HUES6 (cell line): ENCODE data around the gene ADAM12.

Experiments used
- H3K27ac ChIP-seq: 2 replicates; pipeline ENCODE4 v1.7.0; 2013; ENCODE audit warnings: low read depth, mild to moderate bottlenecking, low read length, inconsistent platforms
- H3K27me3 ChIP-seq: 2 replicates; pipeline ENCODE4 v1.6.1; 2013; ENCODE audit warnings: low read length; ENCODE audit not compliant: control insufficient read depth, insufficient read depth
- H3K36me3 ChIP-seq: 2 replicates; pipeline ENCODE4 v1.6.1; 2013; ENCODE audit warnings: low read length; ENCODE audit not compliant: control insufficient read depth, insufficient read depth
- H3K4me1 ChIP-seq: 2 replicates; pipeline ENCODE4 v1.6.1; 2013; ENCODE audit warnings: low read length; ENCODE audit not compliant: control insufficient read depth, insufficient read depth
- H3K4me3 ChIP-seq: 2 replicates; pipeline ENCODE4 v1.5.1; 2013; ENCODE audit warnings: low read depth, low read length
- H3K9ac ChIP-seq: one replicate; pipeline ENCODE4 v1.6.1; 2013; ENCODE audit warnings: mild to moderate bottlenecking, low read length
- H3K9me3 ChIP-seq: 2 replicates; pipeline ENCODE4 v1.6.1; 2013; ENCODE audit warnings: low read depth, low read length; ENCODE audit not compliant: control insufficient read depth, insufficient read depth

Gene ADAM12

GRCh38 chr10:126133906-126134656 is 254.2 kb downstream of the ADAM12 start:
- Histone ChIP-seq H3K36me3 (no peaks in the 10 kb centered on the region), H3K4me3 (no peak overlapping the region), H3K27ac (no peak overlapping the region), H3K9me3 (peaks cover 5% of the 10 kb centered on the region; the same call in 1 of the 2 replicates), H3K4me1 (peaks cover 5% of the 10 kb centered on the region; the same call in 1 of the 2 replicates), H3K9ac (no peak overlapping the region), H3K27me3 (no peaks in the 10 kb centered on the region)

GRCh38 chr10:126133082-126133620 is 255.1 kb downstream of the ADAM12 start:
- H3K9me3 ChIP-seq: peaks cover 5% of the 10 kb centered on the region; the same call in 1 of the 2 replicates
- no peak overlapping the region for H3K4me3 ChIP-seq
- H3K4me1 ChIP-seq: peaks cover 5% of the 10 kb centered on the region; the same call in 1 of the 2 replicates
- H3K36me3 ChIP-seq: no peaks in the 10 kb centered on the region
- H3K27ac ChIP-seq: no peak overlapping the region
- H3K9ac ChIP-seq: no peak overlapping the region
- no peaks in the 10 kb centered on the region for H3K27me3 ChIP-seq

- no peaks in the 10 kb centered on the region for H3K27me3 ChIP-seq
- H3K9me3 ChIP-seq: peaks cover 5% of the 10 kb centered on the region; the same call in 1 of the 2 replicates
- H3K27ac ChIP-seq: no peak overlapping the region
- peaks cover 5% of the 10 kb centered on the region; the same call in 1 of the 2 replicates for H3K4me1 ChIP-seq
- no peaks in the 10 kb centered on the region for H3K36me3 ChIP-seq
- H3K9ac ChIP-seq: no peak overlapping the region
- H3K4me3 ChIP-seq: no peak overlapping the region
Observed at GRCh38 chr10:126131341-126131740, 256.9 kb downstream of the ADAM12 start.

- H3K27me3 ChIP-seq: no peaks in the 10 kb centered on the region
- H3K4me3 ChIP-seq: no peak overlapping the region
- H3K9ac ChIP-seq: no peak overlapping the region
- no peak overlapping the region for H3K27ac ChIP-seq
- peaks cover 5% of the 10 kb centered on the region; the same call in 1 of the 2 replicates for H3K9me3 ChIP-seq
- no peaks in the 10 kb centered on the region for H3K36me3 ChIP-seq
- H3K4me1 ChIP-seq: no peaks in the 10 kb centered on the region
Observed at GRCh38 chr10:126130271-126130710, 258.0 kb downstream of the ADAM12 start.

GRCh38 chr10:126129026-126129425 is 259.3 kb downstream of the ADAM12 start:
- no peak overlapping the region for H3K27ac ChIP-seq
- peaks cover 3% of the 10 kb centered on the region; the same call in 1 of the 2 replicates for H3K4me1 ChIP-seq
- no peaks in the 10 kb centered on the region for H3K36me3 ChIP-seq
- H3K9ac ChIP-seq: no peak overlapping the region
- H3K4me3 ChIP-seq: no peak overlapping the region
- peaks cover 5% of the 10 kb centered on the region; the same call in 1 of the 2 replicates for H3K9me3 ChIP-seq
- H3K27me3 ChIP-seq: no peaks in the 10 kb centered on the region

GRCh38 chr10:126128581-126128980 is 259.7 kb downstream of the ADAM12 start:
- no peaks in the 10 kb centered on the region for H3K36me3 ChIP-seq
- no peak overlapping the region for H3K9ac ChIP-seq
- no peak overlapping the region for H3K4me3 ChIP-seq
- H3K27ac ChIP-seq: no peak overlapping the region
- peaks cover 6% of the 10 kb centered on the region; the same call in 1 of the 2 replicates for H3K4me1 ChIP-seq
- peaks cover 3% of the 10 kb centered on the region; the same call in 1 of the 2 replicates for H3K9me3 ChIP-seq
- H3K27me3 ChIP-seq: no peaks in the 10 kb centered on the region

- Histone ChIP-seq H3K4me3 (no peak overlapping the region), H3K9me3 (no peaks in the 10 kb centered on the region), H3K9ac (no peak overlapping the region), H3K27ac (no peak overlapping the region), H3K4me1 (peaks cover 14% of the 10 kb centered on the region), H3K27me3 (no peaks in the 10 kb centered on the region), H3K36me3 (no peaks in the 10 kb centered on the region)
Observed at GRCh38 chr10:126127481-126128029, 260.7 kb downstream of the ADAM12 start.

GRCh38 chr10:126126866-126127265 is 261.4 kb downstream of the ADAM12 start:
- H3K27me3 ChIP-seq: no peaks in the 10 kb centered on the region
- no peak overlapping the region for H3K27ac ChIP-seq
- no peaks in the 10 kb centered on the region for H3K9me3 ChIP-seq
- no peak overlapping the region for H3K4me3 ChIP-seq
- H3K4me1 ChIP-seq: peaks cover 14% of the 10 kb centered on the region
- no peaks in the 10 kb centered on the region for H3K36me3 ChIP-seq
- H3K9ac ChIP-seq: no peak overlapping the region

GRCh38 chr10:126126023-126126422 is 262.3 kb downstream of the ADAM12 start:
- H3K4me1 ChIP-seq: peaks cover 14% of the 10 kb centered on the region
- no peaks in the 10 kb centered on the region for H3K36me3 ChIP-seq
- no peaks in the 10 kb centered on the region for H3K9me3 ChIP-seq
- no peak overlapping the region for H3K9ac ChIP-seq
- H3K27ac ChIP-seq: no peak overlapping the region
- no peaks in the 10 kb centered on the region for H3K27me3 ChIP-seq
- H3K4me3 ChIP-seq: no peak overlapping the region

- Histone ChIP-seq H3K9me3 (no peaks in the 10 kb centered on the region), H3K27me3 (no peaks in the 10 kb centered on the region), H3K4me3 (no peak overlapping the region), H3K27ac (no peak overlapping the region), H3K9ac (no peak overlapping the region), H3K36me3 (no peaks in the 10 kb centered on the region), H3K4me1 (peaks cover 14% of the 10 kb centered on the region)
Observed at GRCh38 chr10:126124668-126125349, 263.5 kb downstream of the ADAM12 start.
